Dedifferentiated amniotic fluid mesenchymal stem cell (primary cell): ENCODE results near the gene EHMT2.
A peak's percentile ranks its signal among the peaks of the same experiment; 100 is the strongest.

Experiments used
- DNase-seq: peaks from one replicate; pipeline ENCODE4 v3.0.0-alpha.2; 2016; ENCODE audit errors: extremely low spot score

EHMT2 gene

DNA sequence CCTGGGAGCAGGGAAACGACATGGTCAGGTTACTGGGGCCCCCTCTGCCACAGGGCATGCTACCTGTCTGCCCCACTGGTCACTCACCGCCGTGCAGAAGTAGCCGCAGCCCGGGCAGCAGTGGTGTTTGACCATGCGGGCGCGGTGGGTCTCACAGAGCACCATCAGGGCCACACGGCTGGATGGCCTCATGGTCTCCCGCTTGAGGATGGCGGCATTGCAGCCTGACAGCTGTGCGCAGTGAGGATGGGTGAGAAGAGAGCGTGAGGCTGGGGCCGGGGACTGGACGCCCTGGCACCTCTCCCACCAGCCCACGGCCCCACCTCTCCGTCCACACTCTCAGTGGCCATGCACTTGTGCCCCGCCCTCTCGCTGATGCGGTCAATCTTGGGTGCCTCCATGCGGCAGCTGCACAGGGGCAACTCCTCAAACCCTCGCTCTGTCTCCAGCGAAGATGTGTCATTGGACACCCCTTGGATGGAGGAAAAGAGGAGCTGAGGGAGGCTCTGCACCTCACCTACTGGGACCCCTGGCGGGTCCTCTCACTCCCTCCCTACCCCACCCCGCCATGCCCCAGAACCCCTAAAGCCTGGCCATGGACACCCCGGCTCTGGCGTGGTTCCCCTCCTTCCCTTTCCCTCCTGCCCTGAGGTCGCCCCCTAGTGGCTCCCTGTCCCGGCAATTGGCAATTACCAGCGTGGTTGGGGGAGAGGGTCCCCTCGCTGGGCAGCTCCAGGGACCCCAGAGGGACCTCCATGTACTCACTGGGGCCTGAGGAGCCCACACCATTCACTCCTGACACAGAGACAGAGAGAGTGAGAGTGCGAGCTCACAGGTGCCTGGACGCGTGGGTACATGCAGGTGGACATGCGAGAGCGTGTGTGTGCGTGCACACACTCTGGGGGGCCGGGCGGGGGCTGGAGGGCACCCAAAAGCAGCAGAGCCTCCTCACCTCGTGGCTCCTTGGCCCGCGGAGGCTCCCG is 8.9 kb downstream of the EHMT2 start:
- no peak for DNase-seq

DNA sequence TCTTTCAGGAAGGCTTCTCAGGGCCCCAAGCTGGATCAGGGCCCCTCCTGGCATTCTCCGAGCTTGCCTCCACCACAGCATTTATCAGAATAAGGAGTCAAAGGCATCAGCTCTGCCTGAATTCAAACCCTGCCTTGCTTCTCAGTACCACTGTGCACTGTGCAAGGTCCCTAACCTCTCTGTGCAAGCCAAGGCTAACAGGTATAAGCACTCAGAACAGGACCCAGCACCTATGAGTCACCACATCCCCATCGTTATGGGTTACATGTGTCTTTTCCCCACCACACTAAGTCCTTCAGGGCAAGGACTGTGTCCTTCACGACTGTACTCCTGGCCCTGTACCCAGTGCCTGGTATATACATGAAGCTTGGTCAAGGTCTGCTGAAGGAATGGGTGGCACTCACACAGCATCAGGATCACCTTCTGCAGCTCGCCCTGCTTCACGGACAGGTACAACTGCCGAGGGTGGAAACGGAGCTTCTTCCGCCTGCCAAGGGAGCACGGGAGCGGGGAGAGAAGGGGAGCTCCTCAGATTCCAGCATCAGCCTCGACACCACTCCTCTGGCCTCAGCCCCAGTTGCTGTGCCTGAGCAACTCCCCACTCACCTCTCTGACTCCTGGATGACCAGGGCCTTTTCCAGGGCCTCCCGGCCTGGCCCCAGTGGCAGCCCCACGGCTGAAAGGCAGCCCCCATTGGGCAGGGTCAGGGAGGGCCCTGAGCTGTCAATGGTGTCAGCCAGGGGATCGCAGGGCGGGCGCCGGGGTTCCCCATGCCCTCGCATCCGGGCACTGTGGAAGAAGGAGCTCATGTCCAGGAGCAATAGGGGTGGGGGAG is 10.1 kb downstream of the EHMT2 start:
- no peak for DNase-seq

DNA sequence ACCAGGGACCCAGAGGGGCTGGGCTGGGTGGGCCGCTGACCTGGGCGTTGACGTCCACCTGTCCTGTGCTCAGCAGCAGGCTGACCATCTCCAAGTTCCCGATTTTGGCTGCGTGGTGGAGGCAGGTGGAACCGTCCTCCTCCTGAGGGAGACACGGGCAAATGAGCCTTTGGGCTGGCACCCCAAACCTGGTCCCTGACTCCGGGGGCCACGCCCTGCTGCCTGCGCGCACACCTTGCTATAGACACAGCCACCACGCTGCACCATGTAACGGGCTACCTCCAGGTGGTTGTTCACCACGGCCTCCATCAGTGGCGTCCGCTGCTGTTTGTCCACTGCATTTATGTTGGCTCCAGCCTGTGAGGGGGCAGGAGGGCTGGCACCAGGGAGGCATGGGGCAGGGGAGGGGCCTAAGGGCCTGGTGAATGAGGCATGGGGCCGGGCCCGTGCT is 10.9 kb downstream of the EHMT2 start:
- DNase-seq = no peak

DNA sequence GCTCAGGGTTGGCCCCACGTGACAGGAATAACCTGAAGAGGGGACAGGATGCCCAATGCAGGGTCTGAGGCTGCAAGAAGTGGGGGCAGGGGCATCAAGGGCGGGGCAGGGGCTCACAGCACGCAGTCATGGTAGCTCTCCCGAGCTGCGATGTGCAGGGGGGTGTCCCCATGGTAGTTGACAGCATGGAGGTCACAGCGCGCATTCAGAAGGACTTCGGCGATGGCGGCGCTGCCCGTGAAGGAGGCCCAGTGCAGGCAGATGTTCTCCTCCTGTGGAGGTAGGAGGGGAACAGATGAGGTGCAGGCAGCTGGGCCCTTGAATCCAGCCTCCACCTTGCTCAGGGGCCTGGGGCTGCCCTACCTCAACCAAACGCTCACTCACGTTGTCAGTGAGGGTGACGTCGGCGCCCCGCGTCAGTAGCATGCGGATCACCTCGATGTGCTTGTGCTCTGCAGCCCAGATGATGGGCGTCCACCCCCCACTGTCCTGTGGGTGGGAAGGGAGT is 12.9 kb downstream of the EHMT2 start:
- no peak for DNase-seq

- DNase-seq = no peak
Measured at GRCh38 chr6:31883676-31884075, 13.8 kb downstream of the EHMT2 start.

- no peak for DNase-seq
Measured at GRCh38 chr6:31882344-31882743, 15.2 kb downstream of the EHMT2 start.

DNA sequence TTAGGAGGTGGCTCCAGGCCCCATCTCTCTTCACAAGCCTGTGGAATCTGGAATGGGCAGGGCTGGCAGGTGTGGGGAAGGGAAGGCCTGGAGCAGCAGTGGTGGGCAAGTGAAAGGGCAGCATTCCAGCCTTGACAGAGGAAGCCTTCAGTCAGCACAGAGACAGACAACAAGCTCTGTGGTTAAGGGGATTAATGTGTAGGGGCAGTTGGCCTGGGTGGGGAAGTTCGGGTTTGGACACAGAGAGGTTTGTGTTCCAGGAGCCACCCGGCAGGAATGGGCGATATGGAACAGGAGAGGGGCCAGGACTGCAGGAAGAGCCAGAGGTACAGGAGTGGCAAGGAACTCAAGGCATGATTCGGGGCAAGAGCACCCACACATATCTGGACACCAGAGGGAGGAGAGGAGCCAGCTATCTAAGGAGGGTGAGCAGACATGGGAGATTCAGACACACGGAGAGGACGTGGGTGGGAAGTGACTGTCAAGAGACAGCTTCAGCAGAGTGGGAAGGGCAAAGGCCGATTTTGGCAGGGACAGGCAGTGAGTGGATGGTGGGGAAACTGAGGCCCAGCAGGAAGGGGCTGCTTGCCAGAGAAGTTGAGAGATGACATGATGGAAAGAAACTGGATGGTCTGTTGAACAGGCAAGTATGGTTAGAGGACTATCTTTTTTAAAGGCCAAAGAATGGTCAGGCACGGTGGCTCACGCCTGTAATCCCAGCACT is 16.2 kb downstream of the EHMT2 start:
- DNase-seq = no peak

GRCh38 chr6:31880616-31881015 is 16.9 kb downstream of the EHMT2 start:
- DNase-seq = no peak

DNA sequence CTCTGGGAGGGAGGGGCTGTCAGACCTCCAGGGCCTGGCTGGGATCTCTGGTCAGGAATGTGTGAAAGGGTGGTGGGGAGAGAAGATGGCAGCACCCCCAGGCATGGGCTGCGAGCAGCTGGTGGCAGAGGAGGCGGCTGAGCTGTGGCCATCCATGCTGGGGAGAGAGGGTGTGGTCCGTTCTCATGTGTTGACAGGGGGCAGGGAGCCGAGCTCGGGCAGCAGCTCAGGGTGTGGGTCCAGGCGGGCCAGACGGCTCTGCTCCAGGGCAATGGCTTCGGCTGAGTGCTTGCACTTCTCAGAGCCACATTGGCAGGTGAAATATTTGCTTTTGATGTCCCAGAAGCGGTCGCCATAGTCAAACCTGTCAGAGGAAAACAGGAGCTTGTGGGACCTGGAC is 17.6 kb downstream of the EHMT2 start:
- DNase-seq = no peak

GRCh38 chr6:31879143-31879542 is 18.4 kb downstream of the EHMT2 start:
- no peak for DNase-seq

DNA sequence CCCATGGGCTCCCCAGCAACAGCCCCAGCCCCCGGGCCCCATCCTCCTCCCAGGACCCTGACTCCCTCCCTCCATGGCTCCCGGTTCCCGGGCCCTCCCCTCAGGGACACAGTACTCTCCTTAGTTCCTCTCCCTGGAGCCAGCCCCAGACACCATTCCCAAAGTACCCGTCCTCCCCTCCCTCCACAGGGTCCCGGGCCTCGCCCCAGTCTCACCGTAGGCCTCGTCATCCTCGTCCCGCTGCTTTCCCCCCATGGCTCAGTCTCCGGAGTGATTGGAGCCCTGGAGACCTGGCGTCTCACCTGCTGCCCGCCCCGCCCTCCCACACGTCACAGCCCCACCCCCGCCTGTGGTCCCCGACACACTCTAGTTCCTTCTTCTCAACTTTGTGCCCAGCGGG is 18.8 kb downstream of the EHMT2 start, which contains the start of gene SLC44A4:
TSS of gene SLC44A4 (minus strand) at position 272 of the 400 bp plus-strand sequence. CDS start at position 255, 17 bp downstream.
- DNase-seq = no peak

GRCh38 chr6:31878222-31878621 is 19.3 kb downstream of the EHMT2 start:
- DNase-seq = no peak

GRCh38 chr6:31877651-31878161 is 19.8 kb downstream of the EHMT2 start:
- no peak for DNase-seq

GRCh38 chr6:31877125-31877650 is 20.3 kb downstream of the EHMT2 start:
- DNase-seq = no peak

GRCh38 chr6:31876357-31876756 is 21.1 kb downstream of the EHMT2 start:
- DNase-seq = no peak

GRCh38 chr6:31875877-31876276 is 21.6 kb downstream of the EHMT2 start:
- no peak for DNase-seq

- DNase-seq = no peak
Measured at GRCh38 chr6:31874836-31875572, 22.5 kb downstream of the EHMT2 start.

- DNase-seq = no peak
Measured at GRCh38 chr6:31874084-31874670, 23.3 kb downstream of the EHMT2 start.

DNA sequence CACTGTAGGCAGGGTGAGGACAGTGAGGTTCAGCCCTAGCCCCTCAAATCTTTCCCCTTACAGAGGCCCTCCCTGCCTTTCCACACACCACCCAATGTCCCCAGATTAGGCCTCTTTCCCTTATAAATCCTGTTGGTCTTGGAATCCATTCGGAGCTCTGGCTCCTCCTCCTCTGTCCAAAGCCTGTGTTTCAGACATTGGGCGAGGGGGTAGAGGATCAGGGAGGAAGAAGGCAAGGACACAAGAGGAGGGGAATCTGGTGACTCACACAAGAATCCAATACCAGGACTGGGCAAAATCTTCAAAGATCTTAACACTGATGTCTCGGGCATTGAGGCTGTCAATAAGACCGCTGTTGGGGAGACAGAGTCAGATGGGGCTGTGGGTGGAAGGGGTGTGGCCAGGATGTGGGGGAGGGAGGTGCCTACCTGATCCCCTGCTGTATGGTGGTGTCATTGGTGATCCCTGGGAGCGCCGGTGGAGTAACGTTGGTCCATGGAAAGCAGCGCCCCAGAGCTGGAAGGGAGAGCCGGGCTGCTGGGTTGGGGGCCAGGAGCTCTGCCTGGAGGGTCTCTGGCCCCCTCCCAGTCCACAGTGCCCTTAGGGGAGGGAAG is 26.3 kb downstream of the EHMT2 start:
- peak; percentile 20 for DNase-seq
